ENCODE measurements around the gene NOS1. TPM values are rescaled to one million over a fixed set of nuclear protein-coding genes. Genes with fewer than 3 reads are reported as not detected.
"Not testable (repeated sequence)": the region's sequence is repeated elsewhere in the genome, so short reads cannot be mapped to it uniquely, and the experiment has no call there.

Gene NOS1
- total and polyA plus RNA-seq, 2 of the 8 experiments (the other 6 are each of a cell fraction or from before 2014, with no cell fraction given): 1.5 to 2.0 TPM

DNA sequence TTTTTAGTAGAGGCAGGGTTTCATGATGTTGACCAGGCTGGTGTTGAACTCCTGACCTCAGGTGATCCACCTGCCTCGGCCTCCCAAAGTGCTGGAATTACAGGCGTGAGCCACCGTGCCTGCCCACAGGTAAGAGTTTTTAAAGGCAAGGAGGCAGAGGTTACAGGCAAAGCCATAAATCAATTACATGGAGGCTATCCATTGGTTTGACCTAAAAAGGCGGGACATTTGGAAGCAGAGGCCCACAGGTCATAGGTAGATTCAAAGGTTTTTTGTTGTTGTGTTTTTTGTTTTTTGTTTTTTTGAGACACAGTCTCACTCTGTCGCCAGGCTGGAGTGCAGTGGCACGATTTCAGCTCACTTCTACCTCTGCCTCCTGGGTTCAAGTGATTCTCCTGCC, 165.1 kb downstream of the NOS1 start:
- not testable (repeated sequence) for H3K4me2 ChIP-seq (ENCODE audit: insufficient read depth in 1 of 2, low read depth in 2 of 2, low read length in 2 of 2); H3K56ac ChIP-seq (replicated peaks; ENCODE audit: insufficient read length, low read depth, low read length); H3K27ac ChIP-seq (ENCODE audit: low read depth, low read length); H3K14ac ChIP-seq (ENCODE audit: insufficient read length); FAIRE-seq; H2AFZ ChIP-seq (ENCODE audit: low read length); H2AK5ac ChIP-seq (ENCODE audit: low read depth, low read length); H3K4me1 ChIP-seq (replicated peaks in 1 of 4; ENCODE audit: control insufficient read depth in 3 of 4, insufficient read depth in 4 of 4, low read length in 3 of 4); H2BK12ac ChIP-seq (ENCODE audit: low read depth, low read length); H3K23me2 ChIP-seq (ENCODE audit: low read depth, low read length); H3K23ac ChIP-seq (ENCODE audit: insufficient read length); H4K8ac ChIP-seq (ENCODE audit: extremely low read depth, insufficient read depth, low read length); H3K36me3 ChIP-seq (ENCODE audit: control insufficient read depth in 2 of 4, insufficient read depth in 4 of 4, low read length in 3 of 4); H4K91ac ChIP-seq (replicated peaks; ENCODE audit: insufficient read length, low read length); H2BK15ac ChIP-seq (ENCODE audit: low read length); H2BK20ac ChIP-seq (ENCODE audit: low read length); H2BK5ac ChIP-seq (ENCODE audit: low read depth, low read length); H3K27me3 ChIP-seq (replicated peaks in 1 of 4; ENCODE audit: control insufficient read depth in 3 of 4, extremely low read depth in 1 of 4, insufficient read depth in 3 of 4, low read length in 3 of 4); H3K79me2 ChIP-seq (ENCODE audit: control insufficient read depth in 1 of 2, insufficient read depth in 2 of 2, low read length in 2 of 2); H4K20me1 ChIP-seq (replicated peaks in 1 of 2; ENCODE audit: control insufficient read depth in 1 of 2, insufficient read depth in 2 of 2, low read length in 2 of 2); H3K4me3 ChIP-seq (ENCODE audit: extremely low read depth in 1 of 4, insufficient read depth in 2 of 4, low read depth in 3 of 4, low read length in 4 of 4); H3K4ac ChIP-seq (replicated peaks; ENCODE audit: insufficient read length, low read depth, low read length); H4K5ac ChIP-seq (ENCODE audit: insufficient read length, low read depth, low read length); H3K18ac ChIP-seq (ENCODE audit: extremely low read depth, low read length); H2BK120ac ChIP-seq (replicated peaks; ENCODE audit: low read depth, low read length); DNase-seq (ENCODE audit: low read depth in 1 of 2, low spot score in 2 of 2); H3K79me1 ChIP-seq (ENCODE audit: low read depth, low read length); H3K9ac ChIP-seq (replicated peaks in 1 of 4; ENCODE audit: extremely low read depth in 1 of 4, low read depth in 3 of 4, low read length in 3 of 4); H3K9me3 ChIP-seq (ENCODE audit: insufficient read depth in 2 of 2, low read depth in 1 of 2, low read length in 1 of 2)
- POLR2A ChIA-PET (ENCODE audit: partially characterized antibody): interaction anchor here (1.1 kb wide), 1 partner anchor 12 kb away, joined by 3 read pairs; no protein-coding TSS in a partner anchor
- 93% methylated on average over 6 of the region's 6 CpGs; no CpG with 5 or more reads in 1 of the 2 experiments for WGBS, 2 experiments (ENCODE audit: extremely low coverage in 1 of 2, insufficient coverage in 1 of 2, insufficient read length in 1 of 2, insufficient replicate concordance in 2 of 2, low coverage in 1 of 2, low lambda C conversion rate in 2 of 2, missing lambda C conversion rate in 1 of 2)
- CTCF ChIA-PET (ENCODE audit: partially characterized antibody): interaction anchor here (1.0 kb wide), 2 partner anchors 167 to 679 kb away, joined by 3 to 5 read pairs; no protein-coding TSS in a partner anchor

GRCh38 chr12:117195027-117195426, 166.4 kb downstream of the NOS1 start:
- H3K14ac ChIP-seq (ENCODE audit: insufficient read length); H2BK20ac ChIP-seq (ENCODE audit: low read length); POLR2A ChIA-PET (ENCODE audit: partially characterized antibody); H3K56ac ChIP-seq (replicated peaks; ENCODE audit: insufficient read length, low read depth, low read length); H3K27me3 ChIP-seq (replicated peaks in 1 of 4; ENCODE audit: control insufficient read depth in 3 of 4, extremely low read depth in 1 of 4, insufficient read depth in 3 of 4, low read length in 3 of 4); H3K4me3 ChIP-seq (ENCODE audit: extremely low read depth in 1 of 4, insufficient read depth in 2 of 4, low read depth in 3 of 4, low read length in 4 of 4); H3K18ac ChIP-seq (ENCODE audit: extremely low read depth, low read length); H2BK15ac ChIP-seq (ENCODE audit: low read length); H2BK12ac ChIP-seq (ENCODE audit: low read depth, low read length); H3K79me1 ChIP-seq (ENCODE audit: low read depth, low read length); H2AK5ac ChIP-seq (ENCODE audit: low read depth, low read length); H3K23ac ChIP-seq (ENCODE audit: insufficient read length); H4K8ac ChIP-seq (ENCODE audit: extremely low read depth, insufficient read depth, low read length); H4K91ac ChIP-seq (replicated peaks; ENCODE audit: insufficient read length, low read length); H3K36me3 ChIP-seq (ENCODE audit: control insufficient read depth in 2 of 4, insufficient read depth in 4 of 4, low read length in 3 of 4); H2BK120ac ChIP-seq (replicated peaks; ENCODE audit: low read depth, low read length); H3K4me2 ChIP-seq (ENCODE audit: insufficient read depth in 1 of 2, low read depth in 2 of 2, low read length in 2 of 2); H3K79me2 ChIP-seq (ENCODE audit: control insufficient read depth in 1 of 2, insufficient read depth in 2 of 2, low read length in 2 of 2); H2BK5ac ChIP-seq (ENCODE audit: low read depth, low read length); H3K4me1 ChIP-seq (replicated peaks in 1 of 4; ENCODE audit: control insufficient read depth in 3 of 4, insufficient read depth in 4 of 4, low read length in 3 of 4); FAIRE-seq; H4K20me1 ChIP-seq (replicated peaks in 1 of 2; ENCODE audit: control insufficient read depth in 1 of 2, insufficient read depth in 2 of 2, low read length in 2 of 2); H3K4ac ChIP-seq (replicated peaks; ENCODE audit: insufficient read length, low read depth, low read length); H4K5ac ChIP-seq (ENCODE audit: insufficient read length, low read depth, low read length); H3K23me2 ChIP-seq (ENCODE audit: low read depth, low read length); H3K9ac ChIP-seq (replicated peaks in 1 of 4; ENCODE audit: extremely low read depth in 1 of 4, low read depth in 3 of 4, low read length in 3 of 4); H3K9me3 ChIP-seq (ENCODE audit: insufficient read depth in 2 of 2, low read depth in 1 of 2, low read length in 1 of 2); H2AFZ ChIP-seq (ENCODE audit: low read length); H3K27ac ChIP-seq (ENCODE audit: low read depth, low read length); DNase-seq (ENCODE audit: low read depth in 1 of 2, low spot score in 2 of 2): not testable (repeated sequence)
- CTCF ChIA-PET (ENCODE audit: partially characterized antibody): interaction anchor here (0.7 to 1.2 kb wide), 2 partner anchors 16 to 736 kb away, joined by 3 read pairs; no protein-coding TSS in a partner anchor
- 95% methylated on average over 3 of the region's 9 CpGs; no CpG with 5 or more reads in 1 of the 2 experiments for WGBS, 2 experiments (ENCODE audit: extremely low coverage in 1 of 2, insufficient coverage in 1 of 2, insufficient read length in 1 of 2, insufficient replicate concordance in 2 of 2, low coverage in 1 of 2, low lambda C conversion rate in 2 of 2, missing lambda C conversion rate in 1 of 2)

All from H1 (cell line).